ENCODE measurements around the gene CUX1.

The CUX1 gene

GRCh38 chr7:102244601-102245000, 427.2 kb downstream of the CUX1 start:
- TF ChIP-seq TCF4 (CRISPR knock-in tag; IDR thresholded peaks at IDR 0.05; ENCODE audit: borderline replicate concordance) (no peak), ISL1 (CRISPR knock-in tag; IDR thresholded peaks at IDR 0.05) (no peak), ARNTL (CRISPR knock-in tag; IDR thresholded peaks at IDR 0.05; ENCODE audit: borderline replicate concordance, low read depth) (no peak), ZC3H10 (CRISPR knock-in tag; IDR thresholded peaks at IDR 0.05) (no peak), ZNF8 (CRISPR knock-in tag; IDR thresholded peaks at IDR 0.05) (no peak), ZFP3 (CRISPR knock-in tag; IDR thresholded peaks at IDR 0.05) (no peak), ESRRG (CRISPR knock-in tag; IDR thresholded peaks at IDR 0.05) (no peak), CSDC2 (CRISPR knock-in tag; IDR thresholded peaks at IDR 0.05) (no peak), SNAI2 (CRISPR knock-in tag; IDR thresholded peaks at IDR 0.05) (no peak)
- TF ChIP-seq, protein P1, sequence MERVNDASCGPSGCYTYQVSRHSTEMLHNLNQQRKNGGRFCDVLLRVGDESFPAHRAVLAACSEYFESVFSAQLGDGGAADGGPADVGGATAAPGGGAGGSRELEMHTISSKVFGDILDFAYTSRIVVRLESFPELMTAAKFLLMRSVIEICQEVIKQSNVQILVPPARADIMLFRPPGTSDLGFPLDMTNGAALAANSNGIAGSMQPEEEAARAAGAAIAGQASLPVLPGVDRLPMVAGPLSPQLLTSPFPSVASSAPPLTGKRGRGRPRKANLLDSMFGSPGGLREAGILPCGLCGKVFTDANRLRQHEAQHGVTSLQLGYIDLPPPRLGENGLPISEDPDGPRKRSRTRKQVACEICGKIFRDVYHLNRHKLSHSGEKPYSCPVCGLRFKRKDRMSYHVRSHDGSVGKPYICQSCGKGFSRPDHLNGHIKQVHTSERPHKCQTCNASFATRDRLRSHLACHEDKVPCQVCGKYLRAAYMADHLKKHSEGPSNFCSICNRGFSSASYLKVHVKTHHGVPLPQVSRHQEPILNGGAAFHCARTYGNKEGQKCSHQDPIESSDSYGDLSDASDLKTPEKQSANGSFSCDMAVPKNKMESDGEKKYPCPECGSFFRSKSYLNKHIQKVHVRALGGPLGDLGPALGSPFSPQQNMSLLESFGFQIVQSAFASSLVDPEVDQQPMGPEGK (CRISPR knock-in tag; IDR thresholded peaks at IDR 0.05; ENCODE audit: borderline replicate concordance) = no peak
- TF ChIP-seq, protein P2, sequence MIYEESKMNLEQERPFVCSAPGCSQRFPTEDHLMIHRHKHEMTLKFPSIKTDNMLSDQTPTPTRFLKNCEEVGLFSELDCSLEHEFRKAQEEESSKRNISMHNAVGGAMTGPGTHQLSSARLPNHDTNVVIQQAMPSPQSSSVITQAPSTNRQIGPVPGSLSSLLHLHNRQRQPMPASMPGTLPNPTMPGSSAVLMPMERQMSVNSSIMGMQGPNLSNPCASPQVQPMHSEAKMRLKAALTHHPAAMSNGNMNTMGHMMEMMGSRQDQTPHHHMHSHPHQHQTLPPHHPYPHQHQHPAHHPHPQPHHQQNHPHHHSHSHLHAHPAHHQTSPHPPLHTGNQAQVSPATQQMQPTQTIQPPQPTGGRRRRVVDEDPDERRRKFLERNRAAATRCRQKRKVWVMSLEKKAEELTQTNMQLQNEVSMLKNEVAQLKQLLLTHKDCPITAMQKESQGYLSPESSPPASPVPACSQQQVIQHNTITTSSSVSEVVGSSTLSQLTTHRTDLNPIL (CRISPR knock-in tag; IDR thresholded peaks at IDR 0.05; ENCODE audit: low read depth) = no peak
- TF ChIP-seq, protein P3, sequence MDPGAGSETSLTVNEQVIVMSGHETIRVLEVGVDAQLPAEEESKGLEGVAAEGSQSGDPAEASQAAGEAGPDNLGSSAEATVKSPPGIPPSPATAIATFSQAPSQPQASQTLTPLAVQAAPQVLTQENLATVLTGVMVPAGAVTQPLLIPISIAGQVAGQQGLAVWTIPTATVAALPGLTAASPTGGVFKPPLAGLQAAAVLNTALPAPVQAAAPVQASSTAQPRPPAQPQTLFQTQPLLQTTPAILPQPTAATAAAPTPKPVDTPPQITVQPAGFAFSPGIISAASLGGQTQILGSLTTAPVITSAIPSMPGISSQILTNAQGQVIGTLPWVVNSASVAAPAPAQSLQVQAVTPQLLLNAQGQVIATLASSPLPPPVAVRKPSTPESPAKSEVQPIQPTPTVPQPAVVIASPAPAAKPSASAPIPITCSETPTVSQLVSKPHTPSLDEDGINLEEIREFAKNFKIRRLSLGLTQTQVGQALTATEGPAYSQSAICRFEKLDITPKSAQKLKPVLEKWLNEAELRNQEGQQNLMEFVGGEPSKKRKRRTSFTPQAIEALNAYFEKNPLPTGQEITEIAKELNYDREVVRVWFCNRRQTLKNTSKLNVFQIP (CRISPR knock-in tag; IDR thresholded peaks at IDR 0.05; ENCODE audit: borderline replicate concordance, low read depth) = no peak
- ATAC-seq = no peak

DNA sequence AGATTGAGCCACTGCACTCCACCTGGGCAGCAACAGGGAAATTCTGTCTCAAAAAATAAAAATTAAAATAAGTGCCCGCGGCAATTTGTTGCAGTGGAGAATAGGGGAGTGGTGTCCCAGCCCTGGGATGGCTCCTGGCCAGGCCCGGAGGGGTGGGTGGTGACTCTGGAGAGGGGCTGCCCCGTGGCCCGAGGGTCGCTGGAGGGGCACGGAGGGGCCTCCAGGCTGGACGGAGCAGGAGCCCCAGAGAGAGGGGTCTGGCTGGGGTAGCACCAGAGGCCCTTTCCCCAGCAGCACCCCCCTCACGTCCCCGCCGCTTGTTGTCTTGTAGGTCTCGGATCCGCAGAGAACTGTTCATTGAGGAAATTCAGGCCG, 430.6 kb downstream of the CUX1 start:
- no peak for ATAC-seq

More for the DNA sequence above, 430.6 kb downstream of the CUX1 start:
- TF ChIP-seq SNAI2 (CRISPR knock-in tag; IDR thresholded peaks at IDR 0.05) (no peak), ZNF70 (CRISPR knock-in tag; IDR thresholded peaks at IDR 0.05) (no peak), RARB (CRISPR knock-in tag; IDR thresholded peaks at IDR 0.05) (no peak), ARNTL (CRISPR knock-in tag; IDR thresholded peaks at IDR 0.05; ENCODE audit: borderline replicate concordance, low read depth) (no peak), CSDC2 (CRISPR knock-in tag; IDR thresholded peaks at IDR 0.05) (no peak), OSR1 (CRISPR knock-in tag; IDR thresholded peaks at IDR 0.05) (no peak), TCF4 (CRISPR knock-in tag; IDR thresholded peaks at IDR 0.05; ENCODE audit: borderline replicate concordance) (no peak), ZNF8 (CRISPR knock-in tag; IDR thresholded peaks at IDR 0.05) (no peak), GLIS3 (CRISPR knock-in tag; IDR thresholded peaks at IDR 0.05) (no peak), ISL1 (CRISPR knock-in tag; IDR thresholded peaks at IDR 0.05) (no peak), ZC3H10 (CRISPR knock-in tag; IDR thresholded peaks at IDR 0.05) (no peak), ZFP30 (CRISPR knock-in tag; IDR thresholded peaks at IDR 0.05) (no peak)
- TF ChIP-seq, protein P2 (CRISPR knock-in tag; IDR thresholded peaks at IDR 0.05; ENCODE audit: low read depth) = no peak
- TF ChIP-seq, protein P4, sequence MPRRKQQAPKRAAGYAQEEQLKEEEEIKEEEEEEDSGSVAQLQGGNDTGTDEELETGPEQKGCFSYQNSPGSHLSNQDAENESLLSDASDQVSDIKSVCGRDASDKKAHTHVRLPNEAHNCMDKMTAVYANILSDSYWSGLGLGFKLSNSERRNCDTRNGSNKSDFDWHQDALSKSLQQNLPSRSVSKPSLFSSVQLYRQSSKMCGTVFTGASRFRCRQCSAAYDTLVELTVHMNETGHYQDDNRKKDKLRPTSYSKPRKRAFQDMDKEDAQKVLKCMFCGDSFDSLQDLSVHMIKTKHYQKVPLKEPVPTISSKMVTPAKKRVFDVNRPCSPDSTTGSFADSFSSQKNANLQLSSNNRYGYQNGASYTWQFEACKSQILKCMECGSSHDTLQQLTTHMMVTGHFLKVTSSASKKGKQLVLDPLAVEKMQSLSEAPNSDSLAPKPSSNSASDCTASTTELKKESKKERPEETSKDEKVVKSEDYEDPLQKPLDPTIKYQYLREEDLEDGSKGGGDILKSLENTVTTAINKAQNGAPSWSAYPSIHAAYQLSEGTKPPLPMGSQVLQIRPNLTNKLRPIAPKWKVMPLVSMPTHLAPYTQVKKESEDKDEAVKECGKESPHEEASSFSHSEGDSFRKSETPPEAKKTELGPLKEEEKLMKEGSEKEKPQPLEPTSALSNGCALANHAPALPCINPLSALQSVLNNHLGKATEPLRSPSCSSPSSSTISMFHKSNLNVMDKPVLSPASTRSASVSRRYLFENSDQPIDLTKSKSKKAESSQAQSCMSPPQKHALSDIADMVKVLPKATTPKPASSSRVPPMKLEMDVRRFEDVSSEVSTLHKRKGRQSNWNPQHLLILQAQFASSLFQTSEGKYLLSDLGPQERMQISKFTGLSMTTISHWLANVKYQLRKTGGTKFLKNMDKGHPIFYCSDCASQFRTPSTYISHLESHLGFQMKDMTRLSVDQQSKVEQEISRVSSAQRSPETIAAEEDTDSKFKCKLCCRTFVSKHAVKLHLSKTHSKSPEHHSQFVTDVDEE (CRISPR knock-in tag; IDR thresholded peaks at IDR 0.05) = no peak
- TF ChIP-seq, protein P1 (CRISPR knock-in tag; IDR thresholded peaks at IDR 0.05; ENCODE audit: borderline replicate concordance) = no peak

Data from SK-N-SH treated with all-trans-retinoic acid at 6 μM for 48 hours (cell line).